ENCODE measurements around the gene SLC25A45.

GRCh38 chr11:65428578-65429067 lies 46.2 kb upstream of the SLC25A45 start:
- TF ChIP-seq CTCF (IDR thresholded peaks at IDR 0.05; ENCODE audit: insufficient read depth, low read depth, low read length): no peak
- no peak for TF ChIP-seq EZH2 (IDR thresholded peaks at IDR 0.05; ENCODE audit: insufficient read depth, low read length)
